ENCODE results near the gene MTMR2. TPM values are rescaled to one million over a fixed set of nuclear protein-coding genes. Genes with fewer than 3 reads are reported as not detected.
A peak's percentile ranks its signal among the peaks of the same experiment; 100 is the strongest.

The MTMR2 gene
- total RNA-seq, 1 donor from 2014 or later: 34.6 TPM

- no peaks in the 10 kb centered on the region for H3K36me3 Mint-ChIP-seq
- peaks cover 30% of the 10 kb centered on the region for H3K4me1 Mint-ChIP-seq
- no peak overlapping the region for H3K4me3 Mint-ChIP-seq
- TF ChIP-seq, protein P1, sequence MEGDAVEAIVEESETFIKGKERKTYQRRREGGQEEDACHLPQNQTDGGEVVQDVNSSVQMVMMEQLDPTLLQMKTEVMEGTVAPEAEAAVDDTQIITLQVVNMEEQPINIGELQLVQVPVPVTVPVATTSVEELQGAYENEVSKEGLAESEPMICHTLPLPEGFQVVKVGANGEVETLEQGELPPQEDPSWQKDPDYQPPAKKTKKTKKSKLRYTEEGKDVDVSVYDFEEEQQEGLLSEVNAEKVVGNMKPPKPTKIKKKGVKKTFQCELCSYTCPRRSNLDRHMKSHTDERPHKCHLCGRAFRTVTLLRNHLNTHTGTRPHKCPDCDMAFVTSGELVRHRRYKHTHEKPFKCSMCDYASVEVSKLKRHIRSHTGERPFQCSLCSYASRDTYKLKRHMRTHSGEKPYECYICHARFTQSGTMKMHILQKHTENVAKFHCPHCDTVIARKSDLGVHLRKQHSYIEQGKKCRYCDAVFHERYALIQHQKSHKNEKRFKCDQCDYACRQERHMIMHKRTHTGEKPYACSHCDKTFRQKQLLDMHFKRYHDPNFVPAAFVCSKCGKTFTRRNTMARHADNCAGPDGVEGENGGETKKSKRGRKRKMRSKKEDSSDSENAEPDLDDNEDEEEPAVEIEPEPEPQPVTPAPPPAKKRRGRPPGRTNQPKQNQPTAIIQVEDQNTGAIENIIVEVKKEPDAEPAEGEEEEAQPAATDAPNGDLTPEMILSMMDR (IDR thresholded peaks at IDR 0.05; ENCODE audit: unreplicated experiment): no peak
- no peak for DNase-seq (ENCODE audit: low spot score in 2 of 2, unreplicated experiment in 2 of 2)
- H3K27ac Mint-ChIP-seq: no peak overlapping the region
- H3K27me3 Mint-ChIP-seq (ENCODE audit: low read depth): no peaks in the 10 kb centered on the region
- H3K9me3 Mint-ChIP-seq: no peaks in the 10 kb centered on the region
Measured at GRCh38 chr11:95918720-95919119, 5.2 kb downstream of the MTMR2 start.

DNA sequence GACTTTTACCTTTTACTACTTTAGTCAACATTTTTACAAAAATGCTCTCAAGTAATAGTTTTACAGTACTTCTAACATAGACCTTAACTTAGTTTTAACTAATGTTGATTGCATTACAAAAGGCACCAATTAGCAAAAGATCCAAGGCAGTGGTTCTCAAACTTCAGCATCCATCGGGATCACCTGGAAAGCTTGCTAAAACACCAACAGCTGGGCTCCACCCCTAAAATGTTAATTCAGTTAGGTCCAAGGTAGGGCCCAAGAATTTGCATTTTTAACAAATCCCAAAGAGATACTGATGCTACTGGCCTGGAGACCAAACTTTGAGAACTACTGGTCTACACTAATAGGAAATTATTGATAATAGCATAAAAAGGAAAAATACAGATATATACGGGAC is 5.9 kb downstream of the MTMR2 start:
- H3K27ac Mint-ChIP-seq: no peak overlapping the region
- no peak overlapping the region for H3K4me3 Mint-ChIP-seq
- no peaks in the 10 kb centered on the region for H3K36me3 Mint-ChIP-seq
- TF ChIP-seq, protein P1 (IDR thresholded peaks at IDR 0.05; ENCODE audit: unreplicated experiment): no peak
- H3K4me1 Mint-ChIP-seq: peaks cover 27% of the 10 kb centered on the region
- DNase-seq (ENCODE audit: low spot score in 2 of 2, unreplicated experiment in 2 of 2): no peak
- no peaks in the 10 kb centered on the region for H3K9me3 Mint-ChIP-seq
- no peaks in the 10 kb centered on the region for H3K27me3 Mint-ChIP-seq (ENCODE audit: low read depth)

DNA sequence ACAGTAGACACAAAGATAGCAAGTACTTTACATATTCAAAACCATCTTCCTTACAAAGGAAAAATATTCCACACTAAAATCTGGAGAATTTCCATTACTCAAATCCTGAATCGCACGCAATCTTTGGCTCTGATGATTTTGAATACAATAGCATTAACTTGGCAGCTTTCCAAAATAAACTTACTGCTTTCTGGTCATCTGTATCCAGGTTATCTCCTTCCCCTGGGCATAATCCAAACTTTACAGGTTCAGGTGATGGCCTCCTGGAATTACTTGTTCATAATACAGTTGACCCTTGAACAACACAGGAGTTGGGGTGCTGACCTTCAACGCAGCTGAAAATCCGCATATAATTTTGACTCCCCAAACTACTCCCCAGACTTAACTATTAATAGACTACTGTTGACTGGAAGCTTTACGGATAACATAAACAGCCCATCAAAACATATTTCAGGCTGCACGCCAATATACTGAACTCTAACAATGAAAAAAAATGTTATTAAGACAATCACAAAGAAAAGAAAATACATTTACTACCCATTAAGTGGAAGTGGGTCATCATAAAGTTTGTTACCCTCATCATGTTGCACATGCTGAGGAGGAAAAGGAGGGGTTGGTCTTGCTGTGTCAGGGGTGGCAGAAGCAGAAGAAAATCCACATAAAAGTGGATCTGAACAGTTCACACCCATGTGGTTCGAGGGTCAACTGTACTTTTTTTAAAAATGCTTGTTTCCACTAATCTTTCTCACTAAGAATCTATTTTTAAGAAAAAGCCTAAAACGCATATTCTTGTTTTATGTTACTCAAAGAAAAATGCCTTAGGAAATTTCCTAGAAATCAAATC is 6.5 kb downstream of the MTMR2 start:
- Mint-ChIP-seq H3K27ac (peak overlapping the region; percentile 54), H3K4me1 (peaks cover 22% of the 10 kb centered on the region), H3K27me3 (ENCODE audit: low read depth) (no peaks in the 10 kb centered on the region), H3K9me3 (no peaks in the 10 kb centered on the region), H3K4me3 (no peak overlapping the region), H3K36me3 (no peaks in the 10 kb centered on the region)
- DNase-seq (ENCODE audit: low spot score in 2 of 2, unreplicated experiment in 2 of 2): no peak
- TF ChIP-seq, protein P1 (IDR thresholded peaks at IDR 0.05; ENCODE audit: unreplicated experiment): no peak

GRCh38 chr11:95916049-95916448 is 7.9 kb downstream of the MTMR2 start:
- TF ChIP-seq, protein P1 (IDR thresholded peaks at IDR 0.05; ENCODE audit: unreplicated experiment): no peak
- no peak for DNase-seq (ENCODE audit: low spot score in 2 of 2, unreplicated experiment in 2 of 2)
- H3K36me3 Mint-ChIP-seq: no peaks in the 10 kb centered on the region
- H3K27me3 Mint-ChIP-seq (ENCODE audit: low read depth): no peaks in the 10 kb centered on the region
- no peaks in the 10 kb centered on the region for H3K9me3 Mint-ChIP-seq
- no peak overlapping the region for H3K27ac Mint-ChIP-seq
- H3K4me3 Mint-ChIP-seq: no peak overlapping the region
- peaks cover 16% of the 10 kb centered on the region for H3K4me1 Mint-ChIP-seq

- no peaks in the 10 kb centered on the region for H3K9me3 Mint-ChIP-seq
- DNase-seq (ENCODE audit: low spot score in 2 of 2, unreplicated experiment in 2 of 2): no peak
- no peaks in the 10 kb centered on the region for H3K27me3 Mint-ChIP-seq (ENCODE audit: low read depth)
- no peak overlapping the region for H3K27ac Mint-ChIP-seq
- TF ChIP-seq, protein P1 (IDR thresholded peaks at IDR 0.05; ENCODE audit: unreplicated experiment): no peak
- H3K4me1 Mint-ChIP-seq: peaks cover 16% of the 10 kb centered on the region
- H3K4me3 Mint-ChIP-seq: no peak overlapping the region
- no peaks in the 10 kb centered on the region for H3K36me3 Mint-ChIP-seq
Measured at GRCh38 chr11:95915051-95915450, 8.9 kb downstream of the MTMR2 start.
